GM23248 (cell line): ENCODE measurements around the gene SZT2.

ENCODE experiments used
- EZH2 ChIP-seq: fragments of 200-600 bp; sonication (generic); IDR thresholded peaks from 2 replicates; pipeline ENCODE4 v1.6.1; 2018; ENCODE audit warnings: antibody characterized with exemption, mild to moderate bottlenecking; ENCODE audit not compliant: insufficient read depth, poor library complexity, severe bottlenecking
- EZH2phosphoT487 ChIP-seq: fragments of 200-600 bp; sonication (generic); IDR thresholded peaks from 2 replicates; pipeline ENCODE4 v1.6.1; 2018; ENCODE audit warnings: antibody characterized with exemption, moderate library complexity, mild to moderate bottlenecking, low read depth; ENCODE audit not compliant: insufficient read depth

DNA sequence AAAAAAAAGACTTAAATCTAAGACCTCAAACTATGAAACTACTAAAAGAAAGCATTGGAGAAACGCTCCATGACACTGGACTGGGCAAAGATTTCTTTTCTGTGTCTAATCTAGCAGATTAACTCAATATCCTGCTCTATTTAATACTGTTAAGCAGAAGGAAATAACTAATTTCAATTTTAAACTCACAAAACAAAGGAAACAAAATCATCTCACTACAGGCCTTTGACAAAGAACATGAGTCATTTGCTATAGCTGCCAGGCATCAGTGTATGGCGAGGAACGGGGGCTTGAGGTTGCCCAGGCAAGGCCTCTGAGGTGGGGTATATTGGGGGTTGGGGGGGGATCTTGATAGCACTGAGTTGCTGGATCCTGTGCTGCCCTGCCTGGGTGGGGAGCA, 20.9 kb downstream of the SZT2 start:
- TF ChIP-seq EZH2phosphoT487 (no peak), EZH2 (no peak)
